Astrocyte (in vitro differentiated cells and primary cell): ENCODE results near the gene ABCC2.

ENCODE experiments used
- EZH2 ChIP-seq: IDR thresholded peaks from 2 replicates; pipeline ENCODE4 v1.6.1; 2012; ENCODE audit warnings: mild to moderate bottlenecking, low read length, inconsistent platforms; ENCODE audit not compliant: insufficient read depth
- TF ChIP-seq, protein P1 (sequence below): IDR thresholded peaks from 2 replicates; pipeline ENCODE4 v1.5.1; 2011; ENCODE audit warnings: low read depth, mild to moderate bottlenecking, inconsistent platforms, low read length, moderate library complexity; ENCODE audit not compliant: insufficient read depth

DNA sequence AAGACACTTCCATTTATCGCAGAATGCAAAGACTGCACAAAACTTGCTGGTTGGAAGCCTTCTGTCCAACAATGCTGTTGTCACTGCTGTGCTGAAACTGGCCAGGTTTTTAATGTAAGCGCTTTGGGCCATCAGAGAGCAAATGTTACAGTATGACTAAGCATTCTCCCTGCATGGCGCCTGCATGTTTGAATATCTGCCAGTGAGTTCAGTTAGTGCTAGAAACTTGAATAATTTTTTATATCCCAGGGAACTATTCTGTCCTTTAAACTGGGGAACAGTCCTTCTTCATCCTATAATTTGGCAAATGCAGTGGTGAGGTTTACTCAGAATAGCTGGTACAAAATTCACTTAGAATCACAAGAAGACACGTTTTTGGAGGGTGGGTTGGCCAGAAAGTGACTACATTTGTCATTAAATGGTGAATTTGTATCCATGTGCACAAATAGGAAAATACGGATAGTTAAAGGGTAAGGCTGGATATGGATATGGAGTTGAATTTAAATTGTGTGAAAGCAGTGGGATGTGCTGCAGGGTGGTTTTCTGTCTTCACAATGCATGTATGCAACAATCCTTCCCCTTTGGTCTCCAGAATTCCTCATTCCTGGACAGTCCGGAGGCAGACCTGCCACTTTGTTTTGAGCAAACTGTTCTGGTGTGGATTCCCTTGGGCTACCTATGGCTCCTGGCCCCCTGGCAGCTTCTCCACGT lies 1.7 kb downstream of the ABCC2 start:
- TF ChIP-seq, protein P1, sequence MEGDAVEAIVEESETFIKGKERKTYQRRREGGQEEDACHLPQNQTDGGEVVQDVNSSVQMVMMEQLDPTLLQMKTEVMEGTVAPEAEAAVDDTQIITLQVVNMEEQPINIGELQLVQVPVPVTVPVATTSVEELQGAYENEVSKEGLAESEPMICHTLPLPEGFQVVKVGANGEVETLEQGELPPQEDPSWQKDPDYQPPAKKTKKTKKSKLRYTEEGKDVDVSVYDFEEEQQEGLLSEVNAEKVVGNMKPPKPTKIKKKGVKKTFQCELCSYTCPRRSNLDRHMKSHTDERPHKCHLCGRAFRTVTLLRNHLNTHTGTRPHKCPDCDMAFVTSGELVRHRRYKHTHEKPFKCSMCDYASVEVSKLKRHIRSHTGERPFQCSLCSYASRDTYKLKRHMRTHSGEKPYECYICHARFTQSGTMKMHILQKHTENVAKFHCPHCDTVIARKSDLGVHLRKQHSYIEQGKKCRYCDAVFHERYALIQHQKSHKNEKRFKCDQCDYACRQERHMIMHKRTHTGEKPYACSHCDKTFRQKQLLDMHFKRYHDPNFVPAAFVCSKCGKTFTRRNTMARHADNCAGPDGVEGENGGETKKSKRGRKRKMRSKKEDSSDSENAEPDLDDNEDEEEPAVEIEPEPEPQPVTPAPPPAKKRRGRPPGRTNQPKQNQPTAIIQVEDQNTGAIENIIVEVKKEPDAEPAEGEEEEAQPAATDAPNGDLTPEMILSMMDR, result no peak
- TF ChIP-seq EZH2, result no peak
